ACHN (cell line): ENCODE measurements around the gene MYBPH.

Source experiments
- DNase-seq: peaks from one replicate; pipeline ENCODE4 v3.0.0-alpha.2; 2015
- in situ Hi-C: cut with HindIII; loops from 2 replicates; pipeline ENCODE4 v1.10.0; 2017; ENCODE audit warnings: low sequenced_read_pairs, low pct_ligation_motif_present, low pct_unique_long_range_greater_than_20kb

MYBPH gene

GRCh38 chr1:203158960-203159665, 16.5 kb downstream of the MYBPH start:
- in situ Hi-C loops = no loop called here
- no peak for DNase-seq

- no peak for DNase-seq
- in situ Hi-C loops = no loop called here
Observed at GRCh38 chr1:203158423-203158822, 17.2 kb downstream of the MYBPH start.

GRCh38 chr1:203156280-203156679, 19.3 kb downstream of the MYBPH start:
- in situ Hi-C loops = no loop called here
- no peak for DNase-seq

- DNase-seq = no peak
- in situ Hi-C loops = no loop called here
Observed at GRCh38 chr1:203153989-203154821, 21.4 kb downstream of the MYBPH start.

- in situ Hi-C loops = no loop called here
- DNase-seq = peak; percentile 70
Observed at GRCh38 chr1:203153051-203153988, 22.3 kb downstream of the MYBPH start.

GRCh38 chr1:203152158-203153034, 23.2 kb downstream of the MYBPH start:
- in situ Hi-C loops = no loop called here
- peak; percentile 99 for DNase-seq

GRCh38 chr1:203151362-203152157, 24.1 kb downstream of the MYBPH start:
- DNase-seq = peak; percentile 96
- in situ Hi-C loops = no loop called here

GRCh38 chr1:203150511-203151297, 24.9 kb downstream of the MYBPH start:
- in situ Hi-C loops = no loop called here
- no peak for DNase-seq

- no peak for DNase-seq
- in situ Hi-C loops = no loop called here
Observed at GRCh38 chr1:203149188-203149840, 26.3 kb downstream of the MYBPH start.

- DNase-seq = no peak
- in situ Hi-C loops = no loop called here
Observed at GRCh38 chr1:203148579-203148978, 27.0 kb downstream of the MYBPH start.

- peak; percentile 26 for DNase-seq
- in situ Hi-C loops = no loop called here
Observed at GRCh38 chr1:203148127-203148526, 27.5 kb downstream of the MYBPH start.

- in situ Hi-C loops = no loop called here
- no peak for DNase-seq
Observed at GRCh38 chr1:203147376-203147775, 28.2 kb downstream of the MYBPH start.

GRCh38 chr1:203146537-203146936, 29.1 kb downstream of the MYBPH start:
- in situ Hi-C loops = no loop called here
- DNase-seq = no peak

- no peak for DNase-seq
- in situ Hi-C loops = no loop called here
Observed at GRCh38 chr1:203146042-203146369, 29.6 kb downstream of the MYBPH start.

GRCh38 chr1:203145321-203146041, 30.1 kb downstream of the MYBPH start:
- DNase-seq = no peak
- in situ Hi-C loops = no loop called here

GRCh38 chr1:203144661-203145060, 31.0 kb downstream of the MYBPH start:
- DNase-seq = peak; percentile 51
- in situ Hi-C loops = no loop called here
